K562 treated with DMSO at 1 percent for 24 hours (cell line): ENCODE data around the gene CT47A7. TPM values are rescaled to one million over a fixed set of nuclear protein-coding genes. Genes with fewer than 3 reads are reported as not detected.

Source experiments
- total RNA-seq: library from RNA; unstranded; fragments of 300-600 nt; gene quantifications from 2 replicates; pipeline ENCODE4 v1.2.3, GENCODE V29; 2022; ENCODE audit warnings: low read depth; ENCODE audit not compliant: insufficient read depth

Gene CT47A7
- total RNA-seq = not detected in 2 replicates

GRCh38 chrX:120956500-120956899 lies at the start of gene CT47A7:
CT47A7 (minus strand) TSS chrX:120956600; CDS start chrX:120956345, 255 bp downstream.

GRCh38 chrX:120985660-120986059 lies 29.3 kb upstream of the CT47A7 start, which contains the start of gene CT47A1:
CT47A1 (minus strand) TSS chrX:120985760; CDS start chrX:120985529, 231 bp downstream.

Other genes with a start within 250 kb of the CT47A7 start
- gene CT47B1, start 80.7 kb downstream of the CT47A7 start, total RNA-seq = 6.3 and 7.1 TPM in 2 replicates
- gene CT47A11, start 19.4 kb downstream of the CT47A7 start, total RNA-seq = not detected in 2 replicates
- gene CT47A10, start 14.6 kb downstream of the CT47A7 start, total RNA-seq = not detected in 2 replicates
- not detected in 2 replicates for gene CT47A9, start 9.7 kb downstream of the CT47A7 start, total RNA-seq
- gene CT47A8, start 4.9 kb downstream of the CT47A7 start, total RNA-seq = not detected in 2 replicates
- not detected in 2 replicates for gene CT47A6, start 4.9 kb upstream of the CT47A7 start, total RNA-seq
- gene CT47A5, start 9.7 kb upstream of the CT47A7 start, total RNA-seq = not detected in 2 replicates
- not detected in 2 replicates for gene CT47A4, start 14.6 kb upstream of the CT47A7 start, total RNA-seq
- not detected in 2 replicates for gene CT47A3, start 19.5 kb upstream of the CT47A7 start, total RNA-seq
- not detected in 2 replicates for gene CT47A2, start 24.3 kb upstream of the CT47A7 start, total RNA-seq
- gene CT47A1, start 29.2 kb upstream of the CT47A7 start, total RNA-seq = 0.70 TPM in 1 of 2 replicates, not detected in the other
- 4.3 and 5.5 TPM in 2 replicates for gene GLUD2, start 91.0 kb upstream of the CT47A7 start, total RNA-seq